CD14-positive monocyte (primary cell): ENCODE results near the gene RABL6. TPM values are rescaled to one million over a fixed set of nuclear protein-coding genes. Genes with fewer than 3 reads are reported as not detected.

Source experiments
- DNase-seq, 3 donors: peaks; one replicate each; pipeline ENCODE4 v3.0.0-alpha.2; 2011 to 2022
- H2AFZ ChIP-seq: 2 replicates; pipeline ENCODE4 v1.6.0; 2012; ENCODE audit warnings: mild to moderate bottlenecking, low read depth, low read length, inconsistent platforms; ENCODE audit not compliant: insufficient read depth, poor library complexity, severe bottlenecking
- H3K27ac ChIP-seq, 2 donors: 1 replicate in 1 of 2; 2 replicates in 1 of 2; pipeline ENCODE4 v1.5.1; 2012 to 2013; ENCODE audit warnings: low read length in 2 of 2, control low read depth in 1 of 2, inconsistent platforms in 1 of 2, low read depth in 1 of 2, mild to moderate bottlenecking in 1 of 2
- H3K27me3 ChIP-seq, 2 donors: one replicate each; pipeline versions ENCODE4 v1.6.0 to v1.6.1; 2011 to 2013; ENCODE audit warnings: low read length in 2 of 2; ENCODE audit not compliant: control insufficient read depth in 2 of 2, insufficient read depth in 2 of 2
- H3K36me3 ChIP-seq, 2 donors: replicated peaks in 1 of 2; 1 replicate in 1 of 2; 2 replicates in 1 of 2; pipeline versions ENCODE4 v1.5.1 to v1.6.1; 2012 to 2013; ENCODE audit warnings: low read length in 2 of 2, control low read depth in 1 of 2, inconsistent platforms in 1 of 2, mild to moderate bottlenecking in 1 of 2; ENCODE audit not compliant: insufficient read depth in 2 of 2, control insufficient read depth in 1 of 2
- H3K4me1 ChIP-seq, 2 donors: 1 replicate in 1 of 2; 2 replicates in 1 of 2; pipeline versions ENCODE4 v1.5.1 to v1.6.1; 2012 to 2013; ENCODE audit warnings: low read length in 2 of 2, control low read depth in 1 of 2, inconsistent platforms in 1 of 2, mild to moderate bottlenecking in 1 of 2, moderate library complexity in 1 of 2; ENCODE audit not compliant: insufficient read depth in 2 of 2, control insufficient read depth in 1 of 2
- H3K4me2 ChIP-seq: replicated peaks from 2 replicates; pipeline ENCODE3; 2012; ENCODE audit warnings: low read length, moderate library complexity, mild to moderate bottlenecking; ENCODE audit not compliant: poor library complexity, severe bottlenecking; ENCODE audit errors: extremely low read depth
- H3K4me3 ChIP-seq, 3 experiments: fragments of 200-600 bp in 1 of 3; sonication (generic) in 1 of 3; replicated peaks in 1 of 3; 1 replicate in 2 of 3; 2 replicates in 1 of 3; pipeline ENCODE4 v1.5.1; 2011 to 2013; ENCODE audit warnings: low read length in 3 of 3, mild to moderate bottlenecking in 3 of 3, control low read depth in 2 of 3, low read depth in 2 of 3, inconsistent platforms in 1 of 3, moderate library complexity in 1 of 3
- H3K79me2 ChIP-seq: 2 replicates; pipeline ENCODE4 v1.6.0; 2012; ENCODE audit warnings: mild to moderate bottlenecking, control low read depth, inconsistent platforms, low read length, moderate library complexity; ENCODE audit not compliant: insufficient read depth
- H3K9ac ChIP-seq: 2 replicates; pipeline ENCODE4 v1.6.0; 2017; ENCODE audit warnings: low read length, mild to moderate bottlenecking; ENCODE audit not compliant: insufficient read depth, poor library complexity, severe bottlenecking
- H3K9me3 ChIP-seq, 2 donors: replicated peaks in 1 of 2; 1 replicate in 1 of 2; 2 replicates in 1 of 2; pipeline versions ENCODE4 v1.5.1 to v1.6.1; 2012 to 2013; ENCODE audit warnings: low read length in 2 of 2, control low read depth in 1 of 2; ENCODE audit not compliant: control insufficient read depth in 1 of 2, insufficient read depth in 1 of 2
- H4K20me1 ChIP-seq: 2 replicates; pipeline ENCODE4 v1.6.0; 2012; ENCODE audit warnings: mild to moderate bottlenecking, low read length, control low read depth, moderate library complexity; ENCODE audit not compliant: insufficient read depth
- H3K27ac Mint-ChIP-seq, 7 donors: one replicate each; pipeline ENCODE4 v1.8.0; 2020; ENCODE audit warnings: mild to moderate bottlenecking in 7 of 7, mixed read lengths in 7 of 7, moderate library complexity in 6 of 7, inconsistent platforms in 2 of 7
- H3K27me3 Mint-ChIP-seq, 3 donors: one replicate each; pipeline ENCODE4 v1.8.0; 2021 to 2022; ENCODE audit warnings: low read depth in 3 of 3, mild to moderate bottlenecking in 3 of 3, mixed read lengths in 3 of 3, moderate library complexity in 3 of 3, inconsistent platforms in 1 of 3
- H3K36me3 Mint-ChIP-seq, 2 donors: one replicate each; pipeline ENCODE4 v1.8.0; 2020; ENCODE audit warnings: mixed read lengths in 2 of 2, inconsistent platforms in 1 of 2, mild to moderate bottlenecking in 1 of 2
- H3K4me1 Mint-ChIP-seq: one replicate; pipeline ENCODE4 v1.8.0; 2020; ENCODE audit warnings: mild to moderate bottlenecking, mixed read lengths
- H3K4me3 Mint-ChIP-seq, 2 donors: one replicate each; pipeline ENCODE4 v1.8.0; 2020; ENCODE audit warnings: mild to moderate bottlenecking in 2 of 2, mixed read lengths in 2 of 2, moderate library complexity in 1 of 2
- H3K9me3 Mint-ChIP-seq, 7 donors: one replicate each; pipeline ENCODE4 v1.8.0; 2020 to 2022; ENCODE audit warnings: mixed read lengths in 7 of 7, mild to moderate bottlenecking in 6 of 7, moderate library complexity in 6 of 7, inconsistent platforms in 2 of 7
- WGBS: methylation state at CpG from one replicate; pipeline ENCODE4 v1.1.5; 2013; ENCODE audit warnings: missing lambda C conversion rate; ENCODE audit not compliant: insufficient coverage; 5-methylcytosine and 5-hydroxymethylcytosine counted together
- intact Hi-C, 2 donors: fragments of 100-400 bp; cut with micrococcal nuclease; formaldehyde crosslinking; loops; one replicate each; pipeline versions ENCODE4 v1.15.0 to v1.15.1; 2023
- polyA plus RNA-seq, 3 donors: library from polyadenylated mRNA; depleted of rRNA in 1 of 3; unstranded in 2 of 3; stranded (reverse) in 1 of 3; fragments of 300-500 nt in 2 of 3; fragments of >200 nt in 1 of 3; fragmentation: Illumina TruSeq in 2 of 3; gene quantifications; 1 replicate in 2 of 3; 2 replicates in 1 of 3; pipeline ENCODE4 v1.2.3, GENCODE V29; 2012 to 2021
- TF ChIP-seq, protein P1 (sequence below): fragments of 200-600 bp; IDR thresholded peaks from one replicate; pipeline ENCODE4 v1.8.0; 2022; ENCODE audit warnings: antibody characterized with exemption, mild to moderate bottlenecking

Gene RABL6
- polyA plus RNA-seq, 3 donors, result 6.7 to 30.9 (median 8.1) TPM

DNA sequence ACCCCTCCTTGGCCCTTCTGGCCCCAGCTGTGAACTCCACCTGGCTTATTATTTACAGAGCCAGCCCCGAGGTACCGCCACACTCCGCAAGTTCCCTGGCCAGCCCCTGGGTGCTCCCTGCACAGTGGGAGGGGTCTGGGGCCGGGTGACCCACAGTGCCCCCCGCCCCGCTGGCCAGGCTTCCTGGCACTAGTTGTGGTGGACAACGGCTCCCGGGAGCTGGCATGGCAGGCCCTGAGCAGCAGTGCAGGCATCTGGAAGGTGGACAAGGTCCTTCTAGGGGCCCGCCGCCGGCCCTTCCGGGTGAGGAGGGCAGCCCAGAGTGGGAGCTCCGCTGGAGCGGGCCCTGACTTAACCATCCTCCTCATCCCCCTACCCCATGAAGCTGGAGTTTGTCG is 48.3 kb downstream of the RABL6 start:
- no peak overlapping the region for H3K4me3 Mint-ChIP-seq
- intact Hi-C loops, result no loop called here
- Histone ChIP-seq H3K27ac (no peak overlapping the region), H3K27me3 (no peaks in the 10 kb centered on the region), H3K36me3 (peaks cover 7% of the 10 kb centered on the region in 2 donors), H3K4me3 (no peak overlapping the region), H3K9me3 (no peaks in the 10 kb centered on the region), H4K20me1 (peaks cover 23% of the 10 kb centered on the region), H3K4me2 (no peak overlapping the region), H3K79me2 (no peaks in the 10 kb centered on the region), H2AFZ (no peak overlapping the region), H3K9ac (no peak overlapping the region), H3K4me1 (no peaks in the 10 kb centered on the region)
- H3K4me1 Mint-ChIP-seq, result no peaks in the 10 kb centered on the region
- TF ChIP-seq, protein P1, sequence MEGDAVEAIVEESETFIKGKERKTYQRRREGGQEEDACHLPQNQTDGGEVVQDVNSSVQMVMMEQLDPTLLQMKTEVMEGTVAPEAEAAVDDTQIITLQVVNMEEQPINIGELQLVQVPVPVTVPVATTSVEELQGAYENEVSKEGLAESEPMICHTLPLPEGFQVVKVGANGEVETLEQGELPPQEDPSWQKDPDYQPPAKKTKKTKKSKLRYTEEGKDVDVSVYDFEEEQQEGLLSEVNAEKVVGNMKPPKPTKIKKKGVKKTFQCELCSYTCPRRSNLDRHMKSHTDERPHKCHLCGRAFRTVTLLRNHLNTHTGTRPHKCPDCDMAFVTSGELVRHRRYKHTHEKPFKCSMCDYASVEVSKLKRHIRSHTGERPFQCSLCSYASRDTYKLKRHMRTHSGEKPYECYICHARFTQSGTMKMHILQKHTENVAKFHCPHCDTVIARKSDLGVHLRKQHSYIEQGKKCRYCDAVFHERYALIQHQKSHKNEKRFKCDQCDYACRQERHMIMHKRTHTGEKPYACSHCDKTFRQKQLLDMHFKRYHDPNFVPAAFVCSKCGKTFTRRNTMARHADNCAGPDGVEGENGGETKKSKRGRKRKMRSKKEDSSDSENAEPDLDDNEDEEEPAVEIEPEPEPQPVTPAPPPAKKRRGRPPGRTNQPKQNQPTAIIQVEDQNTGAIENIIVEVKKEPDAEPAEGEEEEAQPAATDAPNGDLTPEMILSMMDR, result no peak
- H3K27ac Mint-ChIP-seq, result no peak overlapping the region
- peaks cover 3 to 8% of the 10 kb centered on the region in 2 donors for H3K36me3 Mint-ChIP-seq
- DNase-seq, result no peak
- WGBS, result 76% methylated on average over 10 of the region's 15 CpGs
- H3K27me3 Mint-ChIP-seq, result no peaks in the 10 kb centered on the region
- no peaks in the 10 kb centered on the region for H3K9me3 Mint-ChIP-seq

DNA sequence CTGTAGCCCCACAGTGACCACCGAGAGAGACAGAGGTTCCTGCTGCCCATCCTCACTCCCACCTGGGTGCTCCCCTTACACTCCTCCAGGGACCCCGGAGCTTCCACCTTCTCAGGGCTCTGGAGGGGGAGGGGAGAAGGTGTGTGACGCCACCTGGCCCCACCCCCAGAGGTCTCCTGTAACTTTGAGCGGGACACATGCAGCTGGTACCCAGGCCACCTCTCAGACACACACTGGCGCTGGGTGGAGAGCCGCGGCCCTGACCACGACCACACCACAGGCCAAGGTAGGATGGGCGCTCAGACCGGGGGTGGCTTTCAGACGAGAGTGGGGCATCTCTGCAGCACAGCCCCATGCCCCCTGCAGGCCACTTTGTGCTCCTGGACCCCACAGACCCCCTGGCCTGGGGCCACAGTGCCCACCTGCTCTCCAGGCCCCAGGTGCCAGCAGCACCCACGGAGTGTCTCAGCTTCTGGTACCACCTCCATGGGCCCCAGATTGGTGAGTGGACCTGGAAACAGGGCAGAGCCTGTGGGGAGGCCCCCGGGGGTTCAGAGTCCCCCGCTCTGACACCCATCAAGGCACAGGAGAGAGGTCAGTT is 48.9 kb downstream of the RABL6 start:
- Mint-ChIP-seq H3K9me3 (no peaks in the 10 kb centered on the region), H3K27ac (no peak overlapping the region), H3K4me3 (no peak overlapping the region), H3K27me3 (no peaks in the 10 kb centered on the region), H3K36me3 (peaks cover 8 to 12% of the 10 kb centered on the region in 2 donors), H3K4me1 (no peaks in the 10 kb centered on the region)
- intact Hi-C loops, result no loop called here
- H4K20me1 ChIP-seq, result peaks cover 28% of the 10 kb centered on the region
- H3K9me3 ChIP-seq, result no peaks in the 10 kb centered on the region
- H3K79me2 ChIP-seq, result no peaks in the 10 kb centered on the region
- 76% methylated on average over 11 of the region's 14 CpGs for WGBS
- H3K4me1 ChIP-seq, result no peaks in the 10 kb centered on the region
- no peaks in the 10 kb centered on the region for H3K27me3 ChIP-seq
- peaks cover 10 to 13% of the 10 kb centered on the region in 2 donors for H3K36me3 ChIP-seq
- no peak overlapping the region for H3K4me2 ChIP-seq
- DNase-seq, result no peak
- no peak overlapping the region for H3K27ac ChIP-seq
- no peak overlapping the region for H3K9ac ChIP-seq
- TF ChIP-seq, protein P1, result no peak
- H2AFZ ChIP-seq, result no peak overlapping the region
- H3K4me3 ChIP-seq, result no peak overlapping the region
